Measurements from ENCODE around the gene ERC1.

ERC1 gene

GRCh38 chr12:1203735-1204019 lies 212.7 kb downstream of the ERC1 start (continued):
- TF ChIP-seq, protein P1, sequence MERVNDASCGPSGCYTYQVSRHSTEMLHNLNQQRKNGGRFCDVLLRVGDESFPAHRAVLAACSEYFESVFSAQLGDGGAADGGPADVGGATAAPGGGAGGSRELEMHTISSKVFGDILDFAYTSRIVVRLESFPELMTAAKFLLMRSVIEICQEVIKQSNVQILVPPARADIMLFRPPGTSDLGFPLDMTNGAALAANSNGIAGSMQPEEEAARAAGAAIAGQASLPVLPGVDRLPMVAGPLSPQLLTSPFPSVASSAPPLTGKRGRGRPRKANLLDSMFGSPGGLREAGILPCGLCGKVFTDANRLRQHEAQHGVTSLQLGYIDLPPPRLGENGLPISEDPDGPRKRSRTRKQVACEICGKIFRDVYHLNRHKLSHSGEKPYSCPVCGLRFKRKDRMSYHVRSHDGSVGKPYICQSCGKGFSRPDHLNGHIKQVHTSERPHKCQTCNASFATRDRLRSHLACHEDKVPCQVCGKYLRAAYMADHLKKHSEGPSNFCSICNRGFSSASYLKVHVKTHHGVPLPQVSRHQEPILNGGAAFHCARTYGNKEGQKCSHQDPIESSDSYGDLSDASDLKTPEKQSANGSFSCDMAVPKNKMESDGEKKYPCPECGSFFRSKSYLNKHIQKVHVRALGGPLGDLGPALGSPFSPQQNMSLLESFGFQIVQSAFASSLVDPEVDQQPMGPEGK (tag by site-specific recombination; IDR thresholded peaks at IDR 0.05) = 0 out of 2 replicates have a peak, but pooled peaks have one; percentile 24
- TF ChIP-seq FEZF1 (tag by site-specific recombination; IDR thresholded peaks at IDR 0.05) = peak; percentile 65
- TF ChIP-seq SETDB1 (IDR thresholded peaks at IDR 0.05; ENCODE audit: insufficient read length, low read length) = no peak
- TF ChIP-seq PRDM6 (tag by site-specific recombination; IDR thresholded peaks at IDR 0.05) = peak; percentile 95
- no peak for TF ChIP-seq ZNF658 (tag by site-specific recombination; IDR thresholded peaks at IDR 0.05)
- no peak for TF ChIP-seq ZNF777 (tag by site-specific recombination; IDR thresholded peaks at IDR 0.05; ENCODE audit: borderline replicate concordance)
- TF ChIP-seq OVOL3 (tag by site-specific recombination; IDR thresholded peaks at IDR 0.05) = 0 out of 2 replicates have a peak, but pooled peaks have one; percentile 21
- 0 out of 2 replicates have a peak, but pooled peaks have one; percentile 7 for TF ChIP-seq ZNF600 (tag by site-specific recombination; IDR thresholded peaks at IDR 0.05)
- 0 out of 2 replicates have a peak, but pooled peaks have one; percentile 20 for TF ChIP-seq ZBTB8A (tag by site-specific recombination; IDR thresholded peaks at IDR 0.05)
- 0 out of 2 replicates have a peak, but pooled peaks have one; percentile 14 for TF ChIP-seq KLF17 (tag by site-specific recombination; IDR thresholded peaks at IDR 0.05)
- TF ChIP-seq, protein P2, sequence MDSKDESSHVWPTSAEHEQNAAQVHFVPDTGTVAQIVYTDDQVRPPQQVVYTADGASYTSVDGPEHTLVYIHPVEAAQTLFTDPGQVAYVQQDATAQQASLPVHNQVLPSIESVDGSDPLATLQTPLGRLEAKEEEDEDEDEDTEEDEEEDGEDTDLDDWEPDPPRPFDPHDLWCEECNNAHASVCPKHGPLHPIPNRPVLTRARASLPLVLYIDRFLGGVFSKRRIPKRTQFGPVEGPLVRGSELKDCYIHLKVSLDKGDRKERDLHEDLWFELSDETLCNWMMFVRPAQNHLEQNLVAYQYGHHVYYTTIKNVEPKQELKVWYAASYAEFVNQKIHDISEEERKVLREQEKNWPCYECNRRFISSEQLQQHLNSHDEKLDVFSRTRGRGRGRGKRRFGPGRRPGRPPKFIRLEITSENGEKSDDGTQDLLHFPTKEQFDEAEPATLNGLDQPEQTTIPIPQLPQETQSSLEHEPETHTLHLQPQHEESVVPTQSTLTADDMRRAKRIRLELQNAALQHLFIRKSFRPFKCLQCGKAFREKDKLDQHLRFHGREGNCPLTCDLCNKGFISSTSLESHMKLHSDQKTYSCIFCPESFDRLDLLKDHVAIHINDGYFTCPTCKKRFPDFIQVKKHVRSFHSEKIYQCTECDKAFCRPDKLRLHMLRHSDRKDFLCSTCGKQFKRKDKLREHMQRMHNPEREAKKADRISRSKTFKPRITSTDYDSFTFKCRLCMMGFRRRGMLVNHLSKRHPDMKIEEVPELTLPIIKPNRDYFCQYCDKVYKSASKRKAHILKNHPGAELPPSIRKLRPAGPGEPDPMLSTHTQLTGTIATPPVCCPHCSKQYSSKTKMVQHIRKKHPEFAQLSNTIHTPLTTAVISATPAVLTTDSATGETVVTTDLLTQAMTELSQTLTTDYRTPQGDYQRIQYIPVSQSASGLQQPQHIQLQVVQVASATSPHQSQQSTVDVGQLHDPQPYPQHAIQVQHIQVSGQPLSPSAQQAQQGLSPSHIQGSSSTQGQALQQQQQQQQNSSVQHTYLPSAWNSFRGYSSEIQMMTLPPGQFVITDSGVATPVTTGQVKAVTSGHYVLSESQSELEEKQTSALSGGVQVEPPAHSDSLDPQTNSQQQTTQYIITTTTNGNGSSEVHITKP (tag by site-specific recombination; IDR thresholded peaks at IDR 0.05) = peak; percentile 44; the same call in 1 of the 2 replicates
- TF ChIP-seq PRDM4 (tag by site-specific recombination; IDR thresholded peaks at IDR 0.05) = peak; percentile 66; the same call in 1 of the 2 replicates
- TF ChIP-seq ZNF768 (tag by site-specific recombination; IDR thresholded peaks at IDR 0.05) = no peak
- no peak for TF ChIP-seq ZNF239 (tag by site-specific recombination; IDR thresholded peaks at IDR 0.05)
- TF ChIP-seq ZSCAN18 (tag by site-specific recombination; IDR thresholded peaks at IDR 0.05) = no peak
